ENCODE results near the gene MYL7.

Gene MYL7

GRCh38 chr7:44167920-44168319 is 26.8 kb upstream of the MYL7 start:
- no peak for DNase-seq

- no peak for DNase-seq
Observed at GRCh38 chr7:44163591-44163990, 22.5 kb upstream of the MYL7 start.

DNA sequence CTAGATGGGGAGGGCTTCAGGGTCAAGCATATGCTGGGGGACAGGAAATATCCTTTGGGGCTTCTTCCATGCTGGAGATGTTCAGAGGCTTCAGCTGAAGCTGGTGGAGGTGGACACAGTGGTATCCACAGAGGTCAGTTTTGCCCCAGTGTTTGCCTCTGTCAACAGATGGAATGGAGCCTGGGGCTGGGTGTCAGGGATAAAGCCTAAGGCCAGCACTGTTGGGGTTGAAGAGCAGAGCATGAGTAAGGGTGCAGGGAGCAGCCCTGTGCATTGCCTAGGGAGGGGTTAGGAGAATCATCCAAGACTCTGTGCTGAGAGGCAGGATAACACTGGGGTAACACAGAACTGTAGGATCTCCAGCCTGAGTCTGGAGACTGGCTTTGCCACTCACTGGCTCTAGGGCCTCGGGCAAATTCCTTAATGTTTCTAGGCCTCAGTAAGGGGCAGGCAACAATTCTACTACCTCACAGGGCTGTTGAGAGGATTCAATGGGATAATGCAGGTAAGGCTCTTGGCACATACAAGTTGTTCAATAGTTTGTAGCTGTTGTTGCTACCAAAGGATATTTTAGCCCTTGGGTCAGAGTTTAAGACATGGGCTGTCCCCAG is 21.8 kb upstream of the MYL7 start:
- DNase-seq, result no peak

DNA sequence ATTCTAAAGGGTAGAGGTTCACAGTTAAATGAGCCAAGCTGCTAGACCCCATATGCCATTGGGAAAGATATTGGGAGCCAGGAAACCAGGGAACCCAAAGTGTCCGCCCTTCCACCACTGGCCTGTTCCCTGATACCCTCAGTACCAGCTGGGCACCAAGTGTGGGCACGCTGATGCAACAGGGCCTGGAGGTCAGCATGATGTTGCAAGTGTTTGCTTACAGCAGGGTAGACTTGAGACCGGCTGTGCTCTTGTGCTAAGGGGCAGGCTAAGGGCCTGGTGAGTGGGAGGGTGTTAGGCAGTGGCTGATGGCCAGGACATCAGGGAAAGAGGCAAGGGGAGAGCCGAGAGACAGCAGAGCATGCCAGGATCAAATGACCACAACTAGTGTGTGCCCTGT is 21.0 kb upstream of the MYL7 start:
- DNase-seq, result no peak

GRCh38 chr7:44161371-44161770 is 20.2 kb upstream of the MYL7 start:
- DNase-seq, result no peak

- no peak for DNase-seq
Observed at GRCh38 chr7:44159824-44160630, 18.9 kb upstream of the MYL7 start.

GRCh38 chr7:44158873-44159631 is 17.9 kb upstream of the MYL7 start:
- DNase-seq, result no peak

- DNase-seq, result no peak
Observed at GRCh38 chr7:44158096-44158872, 17.2 kb upstream of the MYL7 start.

DNA sequence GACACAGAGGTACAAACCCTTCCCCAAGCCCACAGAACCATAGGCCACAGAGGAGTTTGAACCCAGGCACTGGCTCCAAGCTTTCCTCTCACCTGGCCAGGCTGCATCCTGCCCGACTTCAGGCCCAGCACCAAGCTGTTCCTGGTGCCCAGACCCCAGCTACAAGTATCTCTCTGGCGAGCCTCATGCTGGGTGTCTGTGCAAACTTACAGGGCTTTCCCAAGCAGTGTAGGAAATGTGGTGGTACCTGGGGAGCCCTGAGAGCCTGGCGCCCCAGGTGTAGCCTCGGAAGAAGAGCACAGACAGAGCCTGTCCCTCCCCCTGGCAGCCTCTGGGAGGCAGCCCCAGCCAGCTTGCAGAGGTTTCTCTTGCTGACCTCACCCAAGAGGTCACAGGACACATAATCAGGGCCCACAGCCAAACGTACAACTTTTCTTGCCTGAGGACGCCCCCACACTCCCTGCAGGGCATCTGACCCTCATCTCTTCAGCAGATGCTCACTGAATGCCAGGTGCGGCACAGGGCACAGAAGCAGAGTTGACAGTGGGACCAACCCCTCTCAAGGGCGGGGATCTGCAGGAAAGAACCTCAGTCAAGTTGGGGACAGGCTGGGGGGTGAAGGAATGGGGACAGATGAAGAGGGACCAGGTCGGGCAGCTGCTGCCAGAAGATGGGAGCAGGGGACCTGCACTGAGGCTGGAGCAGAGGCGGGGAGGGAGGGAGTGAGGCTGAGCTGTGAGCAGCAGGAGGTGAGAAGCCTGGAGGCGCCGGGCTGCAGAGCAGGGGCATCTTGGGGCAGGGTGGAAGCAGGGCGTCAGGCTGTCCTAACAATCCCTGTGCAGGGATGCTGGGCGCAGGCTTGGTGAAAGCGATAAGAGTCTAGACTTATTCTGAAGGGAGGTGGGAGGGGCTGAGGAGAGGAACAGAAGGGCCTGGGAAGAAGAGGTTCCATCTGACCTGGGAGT is 16.3 kb upstream of the MYL7 start:
- no peak for DNase-seq

DNA sequence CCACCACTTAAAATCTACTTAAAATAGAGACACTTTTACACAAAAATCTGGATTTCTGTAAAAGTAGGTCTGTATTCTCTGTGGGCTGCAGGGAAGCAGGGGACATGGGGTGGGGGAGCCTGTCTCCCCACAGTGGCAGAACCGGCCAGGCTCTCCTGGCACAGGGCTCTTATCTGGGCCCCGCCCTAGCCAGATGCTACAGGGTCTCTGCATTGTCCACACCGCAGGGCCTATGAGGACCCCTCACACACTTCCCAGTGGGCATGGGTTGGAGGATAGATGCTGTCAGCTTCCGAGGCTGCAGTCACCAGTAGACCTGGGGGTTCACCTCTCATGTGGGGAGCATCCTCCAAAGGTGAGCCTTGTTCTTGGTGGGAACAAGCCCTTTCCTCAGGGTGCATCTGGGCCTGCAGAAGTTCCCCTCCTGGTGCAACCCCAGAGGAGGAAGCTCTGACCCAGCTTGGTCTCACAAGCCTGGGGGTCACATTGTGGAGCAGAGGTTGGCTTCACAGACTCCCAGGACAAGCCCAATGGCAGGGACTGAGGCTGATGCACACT is 15.4 kb upstream of the MYL7 start:
- DNase-seq, result no peak

DNA sequence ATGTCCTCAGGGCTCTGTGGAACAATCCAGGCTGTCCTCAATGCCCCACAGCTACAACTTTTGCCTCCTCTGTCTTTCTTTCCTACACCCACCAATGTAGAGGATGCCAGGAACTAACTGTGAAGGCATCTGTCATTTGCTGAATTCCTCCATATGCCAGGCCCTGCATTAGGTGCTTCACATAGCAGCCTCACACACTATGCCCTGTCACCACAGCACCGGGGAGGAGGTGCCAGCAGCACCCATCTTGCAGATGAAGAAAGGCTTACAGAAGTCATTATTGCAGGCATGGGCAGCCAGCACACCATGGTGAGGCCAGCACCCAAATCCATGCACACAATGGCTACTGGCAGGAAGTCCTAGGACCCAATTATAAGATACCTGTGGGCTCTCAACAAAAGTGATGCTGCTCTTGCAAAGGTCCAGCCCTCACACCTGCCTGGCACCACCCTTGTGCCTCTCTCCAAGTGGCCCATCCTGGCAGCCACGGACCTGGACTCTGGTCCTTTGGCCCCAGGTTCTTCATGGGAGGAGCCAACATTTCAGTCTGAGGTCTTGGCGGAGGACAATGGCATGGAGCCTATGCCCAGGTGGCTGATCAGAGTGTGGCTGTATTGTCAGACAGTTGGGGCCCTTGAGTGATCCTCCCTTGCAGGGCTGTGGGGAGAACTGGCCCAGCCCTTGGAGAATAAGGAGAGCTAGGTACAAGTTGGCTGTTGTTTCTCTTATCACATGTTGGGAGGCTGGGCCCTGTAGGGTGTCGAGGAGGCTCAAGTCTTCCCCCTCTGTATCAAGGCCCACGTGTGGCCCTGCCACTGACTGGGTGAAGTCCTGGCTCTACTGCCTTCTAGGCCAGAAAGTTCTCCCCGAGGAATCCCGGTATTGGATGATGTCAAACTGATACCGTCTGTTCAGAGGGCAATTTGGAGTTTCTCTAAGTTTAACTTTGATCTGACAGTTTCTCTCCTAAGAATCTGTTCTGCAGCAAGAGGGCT is 14.4 kb upstream of the MYL7 start:
- DNase-seq, result no peak

- no peak for DNase-seq
Observed at GRCh38 chr7:44154703-44155102, 13.6 kb upstream of the MYL7 start.

- no peak for DNase-seq
Observed at GRCh38 chr7:44153948-44154335, 12.8 kb upstream of the MYL7 start.

GRCh38 chr7:44152971-44153947 is 12.1 kb upstream of the MYL7 start:
- DNase-seq, result no peak

DNA sequence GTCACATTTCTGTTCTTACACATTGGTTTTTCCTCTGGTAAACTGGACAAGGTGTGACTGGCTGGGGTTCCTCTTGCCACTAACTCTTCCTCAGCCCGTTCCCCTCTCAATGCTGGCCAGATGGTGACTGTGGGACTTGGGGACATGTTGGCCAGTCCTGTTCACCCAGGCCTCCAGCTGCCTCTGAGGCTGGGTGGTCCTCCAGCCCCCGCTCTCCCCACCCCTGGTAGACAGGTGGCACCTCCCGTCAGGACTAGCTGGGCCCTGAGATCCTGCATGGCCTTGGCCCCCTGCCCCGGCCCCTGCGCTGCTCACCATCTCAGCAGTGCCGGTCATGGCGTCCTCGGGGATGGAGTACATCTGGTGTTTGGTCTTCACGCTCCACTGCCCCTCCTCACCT is 10.8 kb upstream of the MYL7 start:
- no peak for DNase-seq

- no peak for DNase-seq
Observed at GRCh38 chr7:44150966-44151941, 10.1 kb upstream of the MYL7 start.

DNA sequence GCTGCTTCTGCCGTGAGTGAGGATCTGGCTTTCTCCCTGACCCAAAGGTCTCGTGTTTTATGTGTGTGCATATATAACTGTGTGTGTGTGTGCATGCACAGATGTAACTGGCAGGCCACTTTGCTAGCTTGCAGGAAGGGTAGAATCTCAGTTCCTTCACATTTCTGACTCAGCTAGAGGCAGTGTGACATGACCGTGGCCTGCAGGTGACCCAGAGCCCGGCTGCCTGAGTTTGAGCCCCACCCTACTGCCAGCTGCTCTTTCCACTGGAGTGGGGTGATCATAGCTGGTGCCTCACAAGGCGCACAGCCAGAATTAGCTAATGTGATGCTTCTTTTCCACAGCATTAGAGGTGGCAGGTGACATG is 9.3 kb upstream of the MYL7 start:
- no peak for DNase-seq

Data from CD4-positive, alpha-beta T cell treated with Interleukin-12 subunit alpha and Interleukin-12 subunit beta, for 1 hour (primary cell).